Bronchial epithelial cell (primary cell): ENCODE data around the gene CCDC134. TPM values are rescaled to one million over a fixed set of nuclear protein-coding genes. Genes with fewer than 3 reads are reported as not detected.

Source experiments
- DNase-seq: peaks from one replicate; pipeline ENCODE4 v3.0.0-alpha.2; 2010; ENCODE audit warnings: low read depth
- FAIRE-seq: peaks from 2 replicates; lab custom pipeline; 2011; peaks lifted over from hg19 to GRCh38; lab: Jason Lieb, UNC
- H3K27me3 ChIP-seq: 2 replicates; pipeline ENCODE4 v1.5.1; 2011; ENCODE audit warnings: low read length; ENCODE audit not compliant: control insufficient read depth, insufficient read depth
- H3K36me3 ChIP-seq: 2 replicates; pipeline ENCODE4 v1.5.1; 2011; ENCODE audit warnings: low read length; ENCODE audit not compliant: control insufficient read depth, insufficient read depth
- H3K4me3 ChIP-seq: 2 replicates; pipeline ENCODE4 v1.5.1; 2011; ENCODE audit warnings: mild to moderate bottlenecking, low read depth, low read length, control low read depth
- CTCF ChIP-seq: IDR thresholded peaks from 2 replicates; pipeline ENCODE4 v1.5.1; 2011; ENCODE audit warnings: mild to moderate bottlenecking, moderate library complexity, low read length, control low read depth, inconsistent platforms; ENCODE audit not compliant: insufficient read depth, severe bottlenecking
- total RNA-seq: library from RNA; depleted of rRNA; stranded (reverse); fragments of >200 nt; gene quantifications from 2 replicates; pipeline ENCODE4 v1.2.1, GENCODE V29; 2014

Gene CCDC134
- total RNA-seq, 1 donor from 2014 or later, result 6.1 TPM

GRCh38 chr22:41836551-41836950 lies 36.1 kb downstream of the CCDC134 start:
- no peak for TF ChIP-seq CTCF
- DNase-seq, result no peak
- H3K36me3 ChIP-seq, result peaks cover 3% of the 10 kb centered on the region
- FAIRE-seq, result no peak
- no peak overlapping the region for H3K4me3 ChIP-seq
- H3K27me3 ChIP-seq, result no peaks in the 10 kb centered on the region

- no peak overlapping the region for H3K4me3 ChIP-seq
- H3K36me3 ChIP-seq, result peaks cover 5% of the 10 kb centered on the region
- H3K27me3 ChIP-seq, result no peaks in the 10 kb centered on the region
- peak; percentile 96 for DNase-seq
- no peak for TF ChIP-seq CTCF
- FAIRE-seq, result peak; percentile 93
These were observed 38.6 kb downstream of the CCDC134 start for GRCh38 chr22:41838842-41839618.

- Histone ChIP-seq H3K4me3 (no peak overlapping the region), H3K36me3 (peaks cover 5% of the 10 kb centered on the region), H3K27me3 (no peaks in the 10 kb centered on the region)
- no peak for TF ChIP-seq CTCF
- no peak for DNase-seq
- FAIRE-seq, result no peak
These were observed 39.7 kb downstream of the CCDC134 start for GRCh38 chr22:41840216-41840615.

- H3K4me3 ChIP-seq, result no peak overlapping the region
- peaks cover 5% of the 10 kb centered on the region for H3K36me3 ChIP-seq
- H3K27me3 ChIP-seq, result no peaks in the 10 kb centered on the region
- TF ChIP-seq CTCF, result no peak
- DNase-seq, result no peak
- no peak for FAIRE-seq
These were observed 40.7 kb downstream of the CCDC134 start for GRCh38 chr22:41841085-41841712.

- FAIRE-seq, result no peak
- no peak for TF ChIP-seq CTCF
- no peak for DNase-seq
- no peak overlapping the region for H3K4me3 ChIP-seq
- H3K36me3 ChIP-seq, result peaks cover 4% of the 10 kb centered on the region
- H3K27me3 ChIP-seq, result no peaks in the 10 kb centered on the region
These were observed 42.8 kb downstream of the CCDC134 start for GRCh38 chr22:41842996-41843970.
